ENCODE measurements around the gene RBMS3.

The RBMS3 gene

DNA sequence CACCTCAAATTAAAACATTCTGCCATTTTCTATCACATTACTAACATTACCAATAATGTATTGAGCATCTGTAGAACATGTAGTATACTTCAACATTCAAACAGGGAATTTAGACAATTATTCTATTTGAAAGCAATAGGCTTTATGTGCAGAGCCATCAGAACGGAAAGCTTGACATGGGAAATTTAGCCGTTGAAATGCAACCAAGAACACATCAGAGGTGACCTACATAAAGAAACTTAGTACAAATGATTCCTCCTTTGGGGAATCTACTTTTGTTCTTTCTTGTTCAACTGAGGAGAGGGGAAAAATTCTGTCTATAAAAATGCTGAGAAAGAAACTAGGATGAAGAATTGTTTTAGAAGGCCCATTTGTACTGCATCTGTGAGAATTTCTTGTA, 38.6 kb upstream of the RBMS3 start:
- H3K4me3 ChIP-seq (ENCODE audit: low read depth, low read length), result no peak overlapping the region
- no peak for DNase-seq (ENCODE audit: low read depth)
- TF ChIP-seq, protein P1, sequence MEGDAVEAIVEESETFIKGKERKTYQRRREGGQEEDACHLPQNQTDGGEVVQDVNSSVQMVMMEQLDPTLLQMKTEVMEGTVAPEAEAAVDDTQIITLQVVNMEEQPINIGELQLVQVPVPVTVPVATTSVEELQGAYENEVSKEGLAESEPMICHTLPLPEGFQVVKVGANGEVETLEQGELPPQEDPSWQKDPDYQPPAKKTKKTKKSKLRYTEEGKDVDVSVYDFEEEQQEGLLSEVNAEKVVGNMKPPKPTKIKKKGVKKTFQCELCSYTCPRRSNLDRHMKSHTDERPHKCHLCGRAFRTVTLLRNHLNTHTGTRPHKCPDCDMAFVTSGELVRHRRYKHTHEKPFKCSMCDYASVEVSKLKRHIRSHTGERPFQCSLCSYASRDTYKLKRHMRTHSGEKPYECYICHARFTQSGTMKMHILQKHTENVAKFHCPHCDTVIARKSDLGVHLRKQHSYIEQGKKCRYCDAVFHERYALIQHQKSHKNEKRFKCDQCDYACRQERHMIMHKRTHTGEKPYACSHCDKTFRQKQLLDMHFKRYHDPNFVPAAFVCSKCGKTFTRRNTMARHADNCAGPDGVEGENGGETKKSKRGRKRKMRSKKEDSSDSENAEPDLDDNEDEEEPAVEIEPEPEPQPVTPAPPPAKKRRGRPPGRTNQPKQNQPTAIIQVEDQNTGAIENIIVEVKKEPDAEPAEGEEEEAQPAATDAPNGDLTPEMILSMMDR (IDR thresholded peaks at IDR 0.05; ENCODE audit: control insufficient read depth, extremely low read depth, insufficient read depth), result no peak

DNA sequence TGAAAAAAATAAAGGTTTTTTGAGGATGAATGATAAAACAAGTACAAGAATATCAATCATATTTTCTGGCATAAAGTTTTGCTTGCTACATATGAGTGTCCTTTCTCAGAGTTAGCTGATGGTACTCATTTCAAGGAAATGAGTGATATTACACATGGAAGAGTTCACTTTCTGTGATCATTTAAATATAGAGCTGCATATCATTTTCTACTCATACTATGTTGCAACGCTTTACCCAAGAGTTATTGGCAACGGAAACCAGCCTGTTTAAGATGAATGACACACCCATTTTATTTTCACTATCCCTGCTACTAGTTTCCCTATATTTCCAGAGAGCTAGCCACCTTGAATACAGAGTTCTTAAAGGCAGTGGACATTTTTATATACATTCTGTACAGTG, 35.4 kb upstream of the RBMS3 start:
- no peak overlapping the region for H3K4me3 ChIP-seq (ENCODE audit: low read depth, low read length)
- TF ChIP-seq, protein P1 (IDR thresholded peaks at IDR 0.05; ENCODE audit: control insufficient read depth, extremely low read depth, insufficient read depth), result no peak
- no peak for DNase-seq (ENCODE audit: low read depth)

DNA sequence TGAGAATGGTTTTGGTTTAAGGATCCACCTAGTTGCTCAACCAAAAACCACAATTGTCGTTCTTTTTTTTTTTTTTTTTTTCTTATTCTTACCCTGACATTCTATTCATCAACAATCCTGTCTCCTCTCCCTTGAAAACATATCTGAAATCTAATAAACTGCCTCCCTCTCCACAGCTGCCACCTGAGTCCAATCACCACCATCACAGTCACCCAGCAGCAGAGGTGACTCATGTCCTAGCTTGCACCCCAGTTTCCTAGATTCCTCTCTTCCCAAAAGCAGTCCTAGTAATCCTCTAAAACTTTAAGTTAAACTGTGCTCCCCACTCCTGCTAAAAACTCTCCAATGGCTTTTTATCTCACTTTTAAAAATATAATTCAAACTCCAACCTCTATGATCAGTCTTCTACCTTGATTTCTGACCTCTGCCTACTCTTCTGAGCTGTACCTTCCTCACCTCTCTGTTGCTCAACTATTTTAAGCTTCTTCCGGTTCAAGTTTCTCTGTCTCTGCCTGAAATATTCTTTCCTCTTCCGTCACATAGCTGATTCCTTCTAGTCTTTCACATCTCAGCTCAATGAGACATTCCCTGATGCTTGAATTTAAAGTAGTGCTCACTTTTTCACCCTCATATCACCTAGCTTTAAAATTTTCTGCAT, 33.7 kb upstream of the RBMS3 start:
- TF ChIP-seq, protein P1 (IDR thresholded peaks at IDR 0.05; ENCODE audit: control insufficient read depth, extremely low read depth, insufficient read depth), result no peak
- no peak overlapping the region for H3K4me3 ChIP-seq (ENCODE audit: low read depth, low read length)
- no peak for DNase-seq (ENCODE audit: low read depth)

GRCh38 chr3:29249829-29250345, 31.0 kb upstream of the RBMS3 start:
- no peak overlapping the region for H3K4me3 ChIP-seq (ENCODE audit: low read depth, low read length)
- DNase-seq (ENCODE audit: low read depth), result no peak
- TF ChIP-seq, protein P1 (IDR thresholded peaks at IDR 0.05; ENCODE audit: control insufficient read depth, extremely low read depth, insufficient read depth), result no peak

DNA sequence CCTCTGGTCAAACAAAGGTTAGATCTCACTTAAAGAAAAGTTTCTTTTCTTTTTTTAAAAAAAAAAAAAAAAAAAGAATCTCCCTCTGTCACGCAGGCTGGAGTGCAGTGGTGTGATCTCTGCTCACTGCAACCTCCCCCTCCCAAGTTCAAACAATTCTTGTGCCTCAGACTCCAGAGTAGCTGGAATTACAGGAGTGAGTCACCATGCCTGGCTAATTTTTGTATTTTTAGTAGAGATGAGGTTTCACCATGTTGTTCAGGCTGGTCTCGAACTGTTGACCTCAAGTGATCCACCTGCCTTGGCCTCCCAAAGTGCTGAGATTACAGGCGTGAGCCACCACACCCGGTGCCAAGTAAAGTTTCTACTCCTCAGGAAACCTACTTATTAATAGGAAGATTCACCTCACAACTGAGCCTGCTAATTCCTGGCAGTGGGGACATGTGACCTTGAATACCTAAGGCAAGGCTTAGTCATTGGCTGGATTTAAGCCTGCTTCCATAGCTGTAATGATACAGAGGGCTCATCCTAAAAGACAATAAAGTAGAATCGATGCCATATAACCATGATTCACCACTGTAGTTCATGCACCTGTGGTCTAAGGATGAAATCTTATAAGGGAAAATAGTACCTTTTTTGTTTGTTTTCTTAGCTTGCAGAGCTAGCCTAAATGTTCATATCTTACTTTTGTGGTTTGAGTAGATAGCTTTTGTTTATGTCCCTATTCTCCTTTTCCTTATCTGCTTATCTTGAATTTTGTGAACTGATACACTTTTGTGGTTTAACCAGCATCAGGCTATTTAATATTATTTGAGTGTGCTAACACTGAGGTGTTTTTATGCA, 24.8 kb upstream of the RBMS3 start:
- TF ChIP-seq, protein P1 (IDR thresholded peaks at IDR 0.05; ENCODE audit: control insufficient read depth, extremely low read depth, insufficient read depth), result no peak
- DNase-seq (ENCODE audit: low read depth), result no peak
- H3K4me3 ChIP-seq (ENCODE audit: low read depth, low read length), result no peak overlapping the region

DNA sequence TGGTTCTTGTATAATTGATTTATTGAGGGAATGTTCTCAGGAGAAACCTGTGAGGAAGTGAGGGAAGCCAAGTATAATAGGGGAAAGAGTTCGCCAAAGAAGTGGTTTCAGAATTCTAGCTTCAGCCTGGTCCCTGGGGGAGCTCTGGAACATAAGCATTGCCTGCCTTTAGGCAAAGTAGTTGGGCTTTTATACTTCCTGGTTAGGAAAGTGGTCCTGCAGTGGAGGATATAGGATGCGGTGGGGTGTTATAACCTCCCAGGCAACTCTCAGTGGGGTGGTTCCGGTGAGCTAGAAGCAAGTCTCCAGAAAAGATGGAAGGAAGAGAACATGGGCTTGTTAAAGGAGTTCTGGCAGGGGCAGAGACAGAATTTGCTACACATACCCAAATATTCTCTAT, 22.7 kb upstream of the RBMS3 start:
- no peak overlapping the region for H3K4me3 ChIP-seq (ENCODE audit: low read depth, low read length)
- DNase-seq (ENCODE audit: low read depth), result no peak
- TF ChIP-seq, protein P1 (IDR thresholded peaks at IDR 0.05; ENCODE audit: control insufficient read depth, extremely low read depth, insufficient read depth), result no peak

Data from LNCaP clone FGC (cell line).